Mammary microvascular endothelial cell (primary cell): ENCODE data around the gene A4GNT. TPM values are rescaled to one million over a fixed set of nuclear protein-coding genes. Genes with fewer than 3 reads are reported as not detected.

Source experiments
- total RNA-seq: library from RNA; depleted of rRNA; stranded (reverse); fragments of >200 nt; gene quantifications from 2 replicates; pipeline ENCODE4 v1.2.3, GENCODE V29; 2015

A4GNT gene
- not detected in 2 replicates for total RNA-seq

GRCh38 chr3:138132239-138132638 is at the start of gene A4GNT:
A4GNT (minus strand) TSS chr3:138132390; CDS start chr3:138131256, 1,134 bp downstream.

GRCh38 chr3:138174421-138175131 is 42.4 kb upstream of the A4GNT start, which contains the start of gene DBR1:
DBR1 (minus strand) TSS chr3:138174921; CDS start chr3:138174795, 126 bp downstream.

GRCh38 chr3:138114988-138115971 is 16.9 kb downstream of the A4GNT start, which contains the start of gene DZIP1L:
DZIP1L (minus strand) TSS chr3:138115608; CDS start chr3:138103971, 11,637 bp downstream.

Other genes with a start within 250 kb of the A4GNT start
- not detected in 2 replicates for gene CLDN18, start 122.2 kb downstream of the A4GNT start, total RNA-seq
- gene DZIP1L, start 16.8 kb downstream of the A4GNT start, total RNA-seq = 4.9 and 7.0 TPM in 2 replicates
- gene DBR1, start 42.5 kb upstream of the A4GNT start, total RNA-seq = 17.5 and 18.4 TPM in 2 replicates
- gene ARMC8, start 54.9 kb upstream of the A4GNT start, total RNA-seq = 31.3 and 33.5 TPM in 2 replicates
- 0.07 TPM in 1 of 2 replicates, not detected in the other for gene NME9, start 197.5 kb upstream of the A4GNT start, total RNA-seq
- gene MRAS, start 216.2 kb upstream of the A4GNT start, total RNA-seq = 3.5 and 4.7 TPM in 2 replicates